ENCODE measurements around the gene STIM2. TPM values are rescaled to one million over a fixed set of nuclear protein-coding genes. Genes with fewer than 3 reads are reported as not detected.
A peak's percentile ranks its signal among the peaks of the same experiment; 100 is the strongest.
"Not testable (repeated sequence)": the region's sequence is repeated elsewhere in the genome, so short reads cannot be mapped to it uniquely, and the experiment has no call there.

The STIM2 gene
- 34.9 TPM for total RNA-seq
- polyA plus RNA-seq, result 14.9 TPM

DNA sequence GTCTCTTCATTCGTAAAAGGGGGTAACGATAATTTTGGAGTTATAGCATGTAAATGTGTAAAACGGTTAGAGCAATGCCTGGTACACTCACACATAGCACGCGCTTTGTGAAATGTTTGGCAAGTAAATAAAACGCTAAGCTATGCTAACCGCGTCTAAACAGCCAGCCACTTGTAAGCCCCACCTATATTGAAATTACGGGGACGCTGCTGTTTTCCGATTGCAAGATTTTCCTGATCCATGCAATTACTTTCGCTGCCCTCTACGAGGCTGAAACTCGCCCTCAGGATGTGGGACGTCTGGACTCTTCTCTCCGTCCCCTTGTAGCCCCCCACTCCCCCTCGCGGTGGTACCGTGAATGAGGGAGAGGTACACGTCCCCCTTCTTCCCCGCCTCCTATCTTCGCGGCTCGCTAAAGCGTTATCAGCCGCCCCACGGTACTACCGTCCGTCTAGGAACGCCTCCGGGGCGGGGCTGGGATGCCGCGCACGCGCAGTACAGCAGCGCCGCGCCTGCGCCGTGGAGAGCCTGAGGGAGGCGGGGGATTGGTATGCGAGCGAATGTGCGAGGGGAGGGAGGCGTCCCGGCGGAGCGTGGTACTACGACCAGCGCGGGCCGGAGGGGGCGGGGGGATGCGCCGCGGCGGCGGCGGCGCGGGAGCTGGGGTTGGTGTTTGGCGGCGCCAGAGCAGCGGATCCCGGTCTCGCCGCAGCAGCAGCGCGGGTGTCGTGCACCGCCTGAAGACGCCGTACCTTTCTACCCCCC is at the start of gene STIM2:
TSS of gene STIM2 (plus strand) at position 685 of the 765 bp plus-strand sequence.
- under 1% methylated on average over 74 of the region's 74 CpGs for WGBS
- no peaks in the 10 kb centered on the region for H3K36me3 ChIP-seq (ENCODE audit: insufficient read depth)
- H3K4me3 ChIP-seq (ENCODE audit: low read depth, low read length), result peak within 1 kb of the TSS; percentile 93
- no peaks in the 10 kb centered on the region for H3K4me1 ChIP-seq (ENCODE audit: insufficient read depth)
- H3K27ac ChIP-seq (ENCODE audit: low read depth), result peak within 1 kb of the TSS; percentile 93
- peak; percentile 91 for DNase-seq (ENCODE audit: extremely low spot score)

DNA sequence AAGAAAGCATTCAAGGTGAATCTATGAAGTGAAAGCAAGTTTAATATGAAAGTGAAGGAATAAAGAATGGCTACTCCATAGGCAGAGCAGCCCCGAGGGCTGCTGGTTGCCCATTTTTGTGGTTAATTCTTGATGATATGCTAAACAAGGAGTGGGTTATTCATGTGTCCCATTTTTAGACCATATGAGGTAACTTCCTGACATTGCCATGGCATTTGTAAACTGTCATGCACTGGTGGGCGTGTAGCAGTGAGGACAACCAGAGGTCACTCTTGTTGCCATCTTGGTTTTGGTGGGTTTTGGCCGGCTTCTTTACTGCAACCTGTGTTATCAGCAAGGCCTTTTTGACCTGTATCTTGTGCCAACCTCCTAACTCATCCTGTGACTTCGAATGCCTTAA is 49.1 kb upstream of the STIM2 start:
- WGBS, result 69% methylated on average over 4 of the region's 4 CpGs

GRCh38 chr4:26812049-26812714 is 48.5 kb upstream of the STIM2 start:
- 73% methylated on average over 6 of the region's 6 CpGs for WGBS
- Histone ChIP-seq H3K4me3 (ENCODE audit: low read depth, low read length) (no peak overlapping the region), H3K27ac (ENCODE audit: low read depth) (no peak overlapping the region), H3K36me3 (ENCODE audit: insufficient read depth) (no peaks in the 10 kb centered on the region), H3K4me1 (ENCODE audit: insufficient read depth) (no peaks in the 10 kb centered on the region)
- no peak for DNase-seq (ENCODE audit: extremely low spot score)

More for the DNA sequence above, 49.1 kb upstream of the STIM2 start:
- H3K4me1 ChIP-seq (ENCODE audit: insufficient read depth); H3K4me3 ChIP-seq (ENCODE audit: low read depth, low read length); H3K36me3 ChIP-seq (ENCODE audit: insufficient read depth); H3K27ac ChIP-seq (ENCODE audit: low read depth); DNase-seq (ENCODE audit: extremely low spot score): not testable (repeated sequence)

DNA sequence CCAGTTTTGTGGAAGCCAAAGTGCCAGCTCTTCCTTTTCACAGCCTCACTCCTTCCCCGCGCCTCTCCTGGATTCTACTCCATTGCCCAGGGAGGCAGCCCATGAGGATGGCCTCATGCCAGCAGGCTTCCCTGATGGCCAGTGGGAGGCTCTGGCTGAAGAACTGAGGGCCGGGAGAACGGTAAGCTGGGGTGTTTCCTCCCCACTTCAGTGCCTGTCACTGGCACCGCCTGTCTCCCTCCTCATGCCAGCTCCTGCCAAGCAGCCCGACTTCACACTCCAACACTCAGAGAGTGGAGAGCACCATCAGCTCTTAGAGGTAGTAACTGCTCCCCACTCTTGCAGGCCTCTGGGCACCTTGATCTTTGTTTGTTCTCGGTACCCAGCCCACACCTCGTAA is 46.9 kb upstream of the STIM2 start:
- no peak for DNase-seq (ENCODE audit: extremely low spot score)
- Histone ChIP-seq H3K36me3 (ENCODE audit: insufficient read depth) (no peaks in the 10 kb centered on the region), H3K4me3 (ENCODE audit: low read depth, low read length) (no peak overlapping the region), H3K4me1 (ENCODE audit: insufficient read depth) (no peaks in the 10 kb centered on the region), H3K27ac (ENCODE audit: low read depth) (no peak overlapping the region)
- WGBS, result 76% methylated on average over 8 of the region's 8 CpGs

DNA sequence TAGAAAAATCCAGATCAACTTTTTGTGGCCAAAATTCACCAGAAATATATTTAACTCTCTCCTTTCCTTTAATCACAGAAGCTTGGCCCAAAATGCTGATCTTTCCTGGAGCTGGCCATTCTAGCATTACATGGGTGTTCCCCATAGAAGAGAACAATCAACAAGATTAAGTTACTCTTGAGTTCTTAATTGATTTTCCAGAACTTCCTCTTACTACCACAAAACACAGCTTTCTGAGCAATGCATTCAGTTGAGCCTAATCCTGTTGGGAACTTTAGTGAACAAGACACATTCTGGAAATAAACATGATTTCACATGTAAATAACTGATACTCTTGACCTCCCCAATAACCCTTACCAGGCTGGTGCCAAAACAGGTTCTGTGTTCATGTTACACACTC is 45.4 kb upstream of the STIM2 start:
- H3K4me3 ChIP-seq (ENCODE audit: low read depth, low read length), result no peak overlapping the region
- H3K4me1 ChIP-seq (ENCODE audit: insufficient read depth), result no peaks in the 10 kb centered on the region
- DNase-seq (ENCODE audit: extremely low spot score), result no peak
- H3K27ac ChIP-seq (ENCODE audit: low read depth), result no peak overlapping the region
- no peaks in the 10 kb centered on the region for H3K36me3 ChIP-seq (ENCODE audit: insufficient read depth)

GRCh38 chr4:26815706-26816105 is 44.9 kb upstream of the STIM2 start:
- WGBS, result 83% methylated on average over 5 of the region's 5 CpGs
- Histone ChIP-seq H3K4me1 (ENCODE audit: insufficient read depth) (no peaks in the 10 kb centered on the region), H3K4me3 (ENCODE audit: low read depth, low read length) (no peak overlapping the region), H3K36me3 (ENCODE audit: insufficient read depth) (no peaks in the 10 kb centered on the region), H3K27ac (ENCODE audit: low read depth) (no peak overlapping the region)
- no peak for DNase-seq (ENCODE audit: extremely low spot score)

DNA sequence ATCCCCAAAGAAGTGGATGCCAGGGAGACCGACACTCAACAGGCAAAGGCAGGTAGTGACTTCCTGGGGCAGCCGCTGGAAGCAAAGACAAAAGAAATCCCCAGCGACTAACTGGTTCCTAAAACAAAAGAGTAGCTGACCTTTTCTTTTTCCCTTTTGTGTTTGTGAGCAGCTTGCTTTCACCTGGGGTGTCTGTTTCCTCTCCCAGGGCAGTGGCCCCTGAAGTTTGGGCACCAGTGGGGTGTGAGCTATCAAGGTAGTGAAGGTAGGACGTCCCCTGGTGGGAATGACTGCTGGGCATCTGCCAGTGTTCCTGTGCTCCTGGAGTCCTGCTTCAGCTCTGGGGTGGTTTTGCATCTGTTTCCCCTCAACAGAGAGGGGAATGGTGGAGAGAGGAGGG is 41.6 kb upstream of the STIM2 start:
- no peak overlapping the region for H3K27ac ChIP-seq (ENCODE audit: low read depth)
- no peaks in the 10 kb centered on the region for H3K4me1 ChIP-seq (ENCODE audit: insufficient read depth)
- WGBS, result 70% methylated on average over 4 of the region's 4 CpGs
- no peaks in the 10 kb centered on the region for H3K36me3 ChIP-seq (ENCODE audit: insufficient read depth)
- no peak for DNase-seq (ENCODE audit: extremely low spot score)
- H3K4me3 ChIP-seq (ENCODE audit: low read depth, low read length), result no peak overlapping the region

GRCh38 chr4:26819478-26820095 is 41.1 kb upstream of the STIM2 start:
- Histone ChIP-seq H3K4me1 (ENCODE audit: insufficient read depth) (no peaks in the 10 kb centered on the region), H3K36me3 (ENCODE audit: insufficient read depth) (no peaks in the 10 kb centered on the region), H3K4me3 (ENCODE audit: low read depth, low read length) (no peak overlapping the region), H3K27ac (ENCODE audit: low read depth) (no peak overlapping the region)
- WGBS, result 93% methylated on average over 3 of the region's 3 CpGs
- no peak for DNase-seq (ENCODE audit: extremely low spot score)

DNA sequence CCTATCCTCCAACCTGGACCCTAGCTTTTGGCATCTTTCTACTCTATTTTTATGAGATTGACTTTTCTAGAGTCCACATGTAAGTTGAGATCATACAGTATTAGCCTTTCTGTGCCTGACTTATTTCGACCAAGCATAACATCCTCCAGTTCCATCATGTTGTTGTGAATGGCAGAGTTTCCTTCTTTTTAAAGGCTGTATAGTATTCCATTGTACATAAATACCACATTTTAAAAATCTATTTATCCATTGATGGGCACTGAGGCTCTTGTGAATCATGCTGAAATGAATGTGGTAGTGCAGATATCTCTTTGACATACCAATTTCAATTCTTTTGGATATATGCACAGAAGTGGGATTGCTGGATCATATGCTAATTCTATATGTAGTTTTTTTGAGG is 40.3 kb upstream of the STIM2 start:
- Histone ChIP-seq H3K4me3 (ENCODE audit: low read depth, low read length) (no peak overlapping the region), H3K4me1 (ENCODE audit: insufficient read depth) (no peaks in the 10 kb centered on the region), H3K36me3 (ENCODE audit: insufficient read depth) (no peaks in the 10 kb centered on the region), H3K27ac (ENCODE audit: low read depth) (no peak overlapping the region)
- DNase-seq (ENCODE audit: extremely low spot score), result no peak
- 91% methylated on average over 1 of the region's 1 CpG for WGBS

- 88% methylated on average over 3 of the region's 3 CpGs for WGBS
- Histone ChIP-seq H3K4me1 (ENCODE audit: insufficient read depth) (no peaks in the 10 kb centered on the region), H3K36me3 (ENCODE audit: insufficient read depth) (no peaks in the 10 kb centered on the region), H3K27ac (ENCODE audit: low read depth) (no peak overlapping the region), H3K4me3 (ENCODE audit: low read depth, low read length) (no peak overlapping the region)
- DNase-seq (ENCODE audit: extremely low spot score), result no peak
These were observed 39.6 kb upstream of the STIM2 start for GRCh38 chr4:26821031-26821430.

- H3K36me3 ChIP-seq (ENCODE audit: insufficient read depth), result no peaks in the 10 kb centered on the region
- H3K4me1 ChIP-seq (ENCODE audit: insufficient read depth), result no peaks in the 10 kb centered on the region
- H3K4me3 ChIP-seq (ENCODE audit: low read depth, low read length), result no peak overlapping the region
- no peak overlapping the region for H3K27ac ChIP-seq (ENCODE audit: low read depth)
- WGBS, result 78% methylated on average over 11 of the region's 11 CpGs
- DNase-seq (ENCODE audit: extremely low spot score), result no peak
These were observed 38.8 kb upstream of the STIM2 start for GRCh38 chr4:26821677-26822503.

- H3K27ac ChIP-seq (ENCODE audit: low read depth), result no peak overlapping the region
- no peaks in the 10 kb centered on the region for H3K4me1 ChIP-seq (ENCODE audit: insufficient read depth)
- WGBS, result 68% methylated on average over 6 of the region's 6 CpGs
- DNase-seq (ENCODE audit: extremely low spot score), result no peak
- H3K36me3 ChIP-seq (ENCODE audit: insufficient read depth), result no peaks in the 10 kb centered on the region
- H3K4me3 ChIP-seq (ENCODE audit: low read depth, low read length), result no peak overlapping the region
These were observed 38.1 kb upstream of the STIM2 start for GRCh38 chr4:26822546-26822945.

DNA sequence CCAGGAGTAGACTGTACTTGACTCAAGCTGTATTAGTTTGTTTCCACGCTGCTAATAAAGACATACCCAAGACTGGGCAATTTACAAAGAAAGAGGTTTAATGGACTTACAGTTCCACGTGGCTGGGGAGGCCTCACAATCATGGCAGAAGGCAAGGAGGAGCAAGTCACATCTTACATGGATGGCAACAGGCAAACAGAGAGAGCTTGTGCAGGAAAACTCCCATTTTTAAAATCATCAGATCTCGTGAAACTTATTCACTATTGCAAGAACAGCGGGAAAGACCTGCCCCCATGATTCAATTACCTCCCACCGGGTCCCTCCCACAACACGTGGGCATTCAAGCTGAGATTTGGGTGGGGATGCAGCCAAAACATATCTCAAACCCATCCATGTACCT is 37.7 kb upstream of the STIM2 start:
- not testable (repeated sequence) for DNase-seq (ENCODE audit: extremely low spot score); H3K36me3 ChIP-seq (ENCODE audit: insufficient read depth); H3K4me1 ChIP-seq (ENCODE audit: insufficient read depth); H3K27ac ChIP-seq (ENCODE audit: low read depth); H3K4me3 ChIP-seq (ENCODE audit: low read depth, low read length)
- 95% methylated on average over 6 of the region's 6 CpGs for WGBS
